ENCODE results near the gene RLN3.
A peak's percentile ranks its signal among the peaks of the same experiment; 100 is the strongest.
"Not testable (repeated sequence)": the region's sequence is repeated elsewhere in the genome, so short reads cannot be mapped to it uniquely, and the experiment has no call there.

The RLN3 gene

GRCh38 chr19:13995878-13996765, 31.8 kb upstream of the RLN3 start:
- DNase-seq: no peak

GRCh38 chr19:13996928-13997630, 30.9 kb upstream of the RLN3 start:
- DNase-seq: no peak

- no peak for DNase-seq
Measured at GRCh38 chr19:13997631-13997962, 30.4 kb upstream of the RLN3 start.

- DNase-seq: no peak
Measured at GRCh38 chr19:13998426-13998825, 29.5 kb upstream of the RLN3 start.

- no peak for DNase-seq
Measured at GRCh38 chr19:13999085-13999484, 28.9 kb upstream of the RLN3 start.

GRCh38 chr19:14000691-14001375, 27.1 kb upstream of the RLN3 start:
- no peak for DNase-seq

- no peak for DNase-seq
Measured at GRCh38 chr19:14002571-14003250, 25.2 kb upstream of the RLN3 start.

GRCh38 chr19:14003251-14004055, 24.5 kb upstream of the RLN3 start:
- no peak for DNase-seq

- no peak for DNase-seq
Measured at GRCh38 chr19:14004619-14005348, 23.2 kb upstream of the RLN3 start.

GRCh38 chr19:14005349-14006084, 22.4 kb upstream of the RLN3 start:
- peak; percentile 9 for DNase-seq

GRCh38 chr19:14006085-14006765, 21.7 kb upstream of the RLN3 start, which contains the start of gene RFX1:
Gene RFX1, minus strand, starts transcription at chr19:14006320. Its CDS starts 12,477 bp downstream, at chr19:13993843.
- peak; percentile 99 for DNase-seq

GRCh38 chr19:14006766-14007562, 21.0 kb upstream of the RLN3 start:
- DNase-seq: no peak

GRCh38 chr19:14012378-14012915, 15.5 kb upstream of the RLN3 start:
- DNase-seq: no peak

GRCh38 chr19:14015524-14016035, 12.4 kb upstream of the RLN3 start:
- DNase-seq: no peak

- DNase-seq: no peak
Measured at GRCh38 chr19:14019100-14019499, 8.8 kb upstream of the RLN3 start.

- not testable (repeated sequence) for DNase-seq
Measured at GRCh38 chr19:14019739-14020138, 8.2 kb upstream of the RLN3 start.

- no peak for DNase-seq
Measured at GRCh38 chr19:14021474-14021873, 6.5 kb upstream of the RLN3 start.

- no peak for DNase-seq
Measured at GRCh38 chr19:14022469-14022868, 5.5 kb upstream of the RLN3 start.

Data from SHP77 treated with DMSO at 0.1 percent for 48 hours (cell line).